AG10803 (cell line): Measurements from ENCODE around the gene SSB.

Source experiments
- DNase-seq: peaks from one replicate; pipeline ENCODE4 v3.0.0; 2010; ENCODE audit warnings: low read depth
- H3K4me3 ChIP-seq: 2 replicates; pipeline ENCODE4 v1.5.1; 2011; ENCODE audit warnings: mild to moderate bottlenecking, low read length, control low read depth
- CTCF ChIP-seq: conservative IDR thresholded peaks from 2 replicates; pipeline ENCODE4 v1.5.1; 2011; ENCODE audit warnings: mild to moderate bottlenecking, low read length, control low read depth, inconsistent platforms

SSB gene

GRCh38 chr2:169822036-169822435 lies 23.4 kb downstream of the SSB start:
- no peak overlapping the region for H3K4me3 ChIP-seq
- TF ChIP-seq CTCF = no peak
- no peak for DNase-seq

- DNase-seq = no peak
- no peak for TF ChIP-seq CTCF
- no peak overlapping the region for H3K4me3 ChIP-seq
Measured at GRCh38 chr2:169822785-169823392, 24.2 kb downstream of the SSB start.

- DNase-seq = no peak
Measured at GRCh38 chr2:169823996-169824372, 25.3 kb downstream of the SSB start.

GRCh38 chr2:169824373-169825333 lies 26.0 kb downstream of the SSB start, which contains the start of gene METTL5:
Gene METTL5, minus strand, starts transcription at chr2:169824905. Its CDS starts 308 bp downstream, at chr2:169824597.
- DNase-seq = peak; percentile 63
- peak within 1 kb of the TSS; percentile 75 for H3K4me3 ChIP-seq
- peak; percentile 57 for TF ChIP-seq CTCF

More at GRCh38 chr2:169823996-169824372, 25.3 kb downstream of the SSB start:
- H3K4me3 ChIP-seq = peak overlapping the region; percentile 75
- TF ChIP-seq CTCF = no peak

GRCh38 chr2:169827272-169828140 lies 28.8 kb downstream of the SSB start, which contains the start of gene UBR3:
Gene UBR3, plus strand, starts transcription at chr2:169827454. Its CDS starts 54 bp downstream, at chr2:169827508.
- peak within 1 kb of the TSS; percentile 88 for H3K4me3 ChIP-seq
- DNase-seq = peak; percentile 93
- peak; percentile 17 for TF ChIP-seq CTCF

GRCh38 chr2:169828141-169828811 lies 29.6 kb downstream of the SSB start:
- TF ChIP-seq CTCF = no peak
- H3K4me3 ChIP-seq = peak overlapping the region; percentile 88
- DNase-seq = peak; percentile 58
